ENCODE data around the gene PKNOX2. TPM values are rescaled to one million over a fixed set of nuclear protein-coding genes. Genes with fewer than 3 reads are reported as not detected.
A peak's percentile ranks its signal among the peaks of the same experiment; 100 is the strongest.

PKNOX2 gene
- total RNA-seq, 1 donor from 2014 or later: 21.5 TPM

DNA sequence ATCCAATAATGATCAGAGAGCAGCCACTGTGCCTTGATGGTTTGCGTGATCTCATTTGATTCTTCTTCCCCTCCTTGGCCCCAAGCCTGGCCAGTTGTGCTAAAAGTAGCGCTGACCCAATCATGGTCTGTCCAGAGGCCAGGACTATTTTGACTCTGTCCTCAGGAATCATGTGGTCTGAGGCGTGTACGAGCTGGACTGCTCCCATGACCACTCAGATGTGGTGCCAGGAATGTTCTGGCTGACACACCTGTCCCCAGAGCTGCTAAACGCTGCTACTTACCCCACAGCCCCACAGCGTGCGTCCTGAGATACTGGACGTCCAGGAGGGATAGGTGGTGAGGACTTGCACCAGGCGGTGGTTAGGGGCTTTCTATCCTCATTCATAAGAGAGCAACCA is 261.1 kb downstream of the PKNOX2 start:
- Mint-ChIP-seq H3K4me1 (peaks cover 9% of the 10 kb centered on the region), H3K36me3 (ENCODE audit: low read depth) (peaks cover 2% of the 10 kb centered on the region), H3K27ac (ENCODE audit: unreplicated experiment) (no peak overlapping the region), H3K9me3 (no peaks in the 10 kb centered on the region), H3K4me3 (no peak overlapping the region), H3K27me3 (ENCODE audit: low read depth) (no peaks in the 10 kb centered on the region)
- no peak for TF ChIP-seq CTCF (conservative IDR thresholded peaks at IDR 0.05)
- DNase-seq (ENCODE audit: low read depth, low spot score): no peak

DNA sequence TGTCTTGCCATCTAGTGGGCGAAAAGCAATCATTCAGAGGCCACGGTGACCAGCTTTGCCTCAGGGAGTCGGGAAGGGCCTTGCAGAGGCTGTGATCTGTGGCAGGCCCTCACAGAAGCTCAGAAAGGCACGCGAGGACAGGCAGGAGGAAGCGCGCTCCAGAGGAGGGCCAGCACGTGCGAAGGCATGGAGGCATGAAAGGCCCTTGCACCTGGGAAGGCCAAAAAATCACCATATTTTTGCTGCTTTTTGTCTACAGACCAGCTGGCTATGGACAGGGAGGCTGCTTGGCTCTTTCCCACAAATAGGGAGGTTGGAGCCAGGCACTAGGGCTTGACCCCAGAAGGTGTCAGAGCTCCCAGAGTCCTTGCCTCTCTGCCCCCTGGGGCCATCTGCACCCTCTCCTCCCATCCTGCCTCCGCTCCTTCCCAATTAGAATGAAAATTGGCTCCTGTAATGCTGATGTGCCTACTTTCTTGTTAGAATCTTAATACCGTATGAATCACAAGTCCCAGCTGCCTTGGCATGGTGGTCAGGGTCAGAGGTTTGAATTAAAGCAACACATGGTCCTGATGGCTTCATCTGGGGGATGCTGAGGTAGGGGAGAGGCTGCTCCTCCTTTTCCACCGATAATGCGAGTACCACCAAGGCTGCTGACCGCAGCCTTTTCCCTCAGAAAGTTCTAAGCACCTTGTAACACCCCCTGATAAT is 262.4 kb downstream of the PKNOX2 start:
- no peaks in the 10 kb centered on the region for H3K9me3 Mint-ChIP-seq
- no peak overlapping the region for H3K4me3 Mint-ChIP-seq
- H3K36me3 Mint-ChIP-seq (ENCODE audit: low read depth): peaks cover 2% of the 10 kb centered on the region
- no peak overlapping the region for H3K27ac Mint-ChIP-seq (ENCODE audit: unreplicated experiment)
- DNase-seq (ENCODE audit: low read depth, low spot score): no peak
- H3K27me3 Mint-ChIP-seq (ENCODE audit: low read depth): no peaks in the 10 kb centered on the region
- TF ChIP-seq CTCF (conservative IDR thresholded peaks at IDR 0.05): no peak
- no peaks in the 10 kb centered on the region for H3K4me1 Mint-ChIP-seq

DNA sequence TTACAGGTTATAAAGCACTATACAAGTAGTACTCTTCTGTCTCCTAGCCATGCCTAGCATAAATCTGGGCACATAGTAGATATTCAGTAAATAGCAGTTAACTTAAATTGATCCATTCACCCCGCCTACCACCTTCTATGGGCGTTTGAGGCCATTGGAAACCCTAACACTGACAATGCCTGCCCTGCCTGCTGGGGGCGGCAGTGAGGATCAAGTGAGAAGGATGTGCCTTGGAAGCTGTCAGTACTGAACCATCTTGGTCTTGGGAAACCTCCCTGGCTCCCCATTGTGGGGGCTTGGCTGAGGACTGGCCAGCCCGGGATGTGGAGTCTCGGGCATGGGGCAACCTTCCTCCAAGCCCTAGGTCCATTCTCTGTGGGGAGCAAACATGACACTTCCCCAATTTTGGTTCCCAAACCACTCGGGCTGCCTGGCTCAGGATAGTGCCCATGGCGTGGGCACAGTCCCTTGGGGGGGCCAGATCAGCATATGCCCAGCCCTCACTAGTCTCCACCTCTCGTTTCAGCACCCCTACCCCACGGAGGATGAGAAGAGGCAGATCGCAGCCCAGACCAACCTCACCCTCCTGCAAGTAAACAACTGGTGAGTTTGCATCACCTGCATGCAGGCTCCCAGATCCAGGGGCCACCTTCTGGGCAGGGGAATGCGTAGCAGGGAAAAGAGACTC is 264.1 kb downstream of the PKNOX2 start:
- Mint-ChIP-seq H3K27me3 (ENCODE audit: low read depth) (no peaks in the 10 kb centered on the region), H3K4me3 (no peak overlapping the region), H3K27ac (ENCODE audit: unreplicated experiment) (no peak overlapping the region), H3K4me1 (peaks cover 5% of the 10 kb centered on the region), H3K36me3 (ENCODE audit: low read depth) (peaks cover 5% of the 10 kb centered on the region), H3K9me3 (no peaks in the 10 kb centered on the region)
- TF ChIP-seq CTCF (conservative IDR thresholded peaks at IDR 0.05): no peak
- DNase-seq (ENCODE audit: low read depth, low spot score): no peak

DNA sequence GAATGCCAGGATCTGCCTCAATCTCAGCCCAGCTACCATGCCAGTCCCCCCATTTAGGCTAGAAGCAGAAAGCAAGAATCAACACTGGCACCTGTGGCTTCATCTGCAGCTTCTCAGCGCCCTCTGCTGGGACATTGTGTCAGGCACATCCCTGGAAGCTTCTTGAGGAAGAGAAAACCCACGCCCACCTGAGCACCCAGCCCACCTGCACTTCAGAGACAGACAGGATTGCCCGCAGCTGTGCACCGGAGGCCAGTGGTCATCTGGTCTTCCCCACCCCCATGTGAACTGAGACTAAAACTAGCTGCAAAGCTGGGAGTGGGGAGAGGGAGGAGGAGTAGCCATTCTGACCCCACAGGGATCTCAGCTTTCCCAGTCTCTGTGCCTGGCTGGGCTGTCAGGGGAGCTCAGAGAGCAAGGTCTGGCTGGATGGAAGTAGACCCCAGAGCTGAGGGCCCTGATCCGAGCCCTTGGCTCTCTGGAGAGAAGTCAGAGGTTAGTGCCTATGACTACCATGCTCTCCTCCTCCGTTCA is 264.7 kb downstream of the PKNOX2 start:
- Mint-ChIP-seq H3K9me3 (no peaks in the 10 kb centered on the region), H3K27me3 (ENCODE audit: low read depth) (no peaks in the 10 kb centered on the region), H3K36me3 (ENCODE audit: low read depth) (peaks cover 5% of the 10 kb centered on the region), H3K4me1 (peaks cover 7% of the 10 kb centered on the region), H3K27ac (ENCODE audit: unreplicated experiment) (no peak overlapping the region), H3K4me3 (no peak overlapping the region)
- TF ChIP-seq CTCF (conservative IDR thresholded peaks at IDR 0.05): peak; percentile 78
- peak; percentile 73 for DNase-seq (ENCODE audit: low read depth, low spot score)

- Mint-ChIP-seq H3K4me3 (no peak overlapping the region), H3K9me3 (no peaks in the 10 kb centered on the region), H3K36me3 (ENCODE audit: low read depth) (peaks cover 5% of the 10 kb centered on the region), H3K27ac (ENCODE audit: unreplicated experiment) (no peak overlapping the region), H3K4me1 (peaks cover 7% of the 10 kb centered on the region), H3K27me3 (ENCODE audit: low read depth) (no peaks in the 10 kb centered on the region)
- TF ChIP-seq CTCF (conservative IDR thresholded peaks at IDR 0.05): no peak
- DNase-seq (ENCODE audit: low read depth, low spot score): no peak
These were observed 265.5 kb downstream of the PKNOX2 start for GRCh38 chr11:125429807-125430678.
